ENCODE data around the gene CLASRP. TPM values are rescaled to one million over a fixed set of nuclear protein-coding genes. Genes with fewer than 3 reads are reported as not detected.
"Not testable (repeated sequence)": the region's sequence is repeated elsewhere in the genome, so short reads cannot be mapped to it uniquely, and the experiment has no call there.

The CLASRP gene
- total RNA-seq, 1 donor from 2014 or later = 58.1 TPM

DNA sequence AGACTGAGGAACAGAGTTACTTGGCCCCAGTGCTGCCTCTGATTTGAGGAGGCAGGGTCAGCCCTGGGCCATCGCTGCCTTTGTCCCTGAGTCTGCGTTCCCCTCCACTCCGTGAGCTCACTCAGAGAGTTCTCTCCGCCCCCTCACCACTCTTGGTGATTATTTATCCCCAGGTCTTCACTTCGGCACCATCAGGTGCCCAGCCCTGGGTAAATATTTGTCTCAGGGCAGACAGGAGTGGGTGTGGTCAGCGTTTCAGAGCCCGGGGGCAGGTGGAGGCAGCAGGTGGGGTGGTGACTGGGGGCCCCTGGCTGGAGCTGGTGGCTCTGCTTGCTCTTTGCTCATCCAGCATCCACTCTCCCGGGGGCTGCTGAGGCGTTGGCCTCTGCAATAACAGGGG is 74.8 kb downstream of the CLASRP start:
- DNase-seq (ENCODE audit: low read depth) = no peak
- no peak overlapping the region for H3K4me3 ChIP-seq (ENCODE audit: low read depth, low read length)
- no peak for TF ChIP-seq CTCF (conservative IDR thresholded peaks at IDR 0.05; ENCODE audit: low read depth, low read length)

- DNase-seq (ENCODE audit: low read depth) = no peak
- H3K4me3 ChIP-seq (ENCODE audit: low read depth, low read length) = no peak overlapping the region
- no peak for TF ChIP-seq CTCF (conservative IDR thresholded peaks at IDR 0.05; ENCODE audit: low read depth, low read length)
These were observed 75.3 kb downstream of the CLASRP start for GRCh38 chr19:45114116-45114515.

DNA sequence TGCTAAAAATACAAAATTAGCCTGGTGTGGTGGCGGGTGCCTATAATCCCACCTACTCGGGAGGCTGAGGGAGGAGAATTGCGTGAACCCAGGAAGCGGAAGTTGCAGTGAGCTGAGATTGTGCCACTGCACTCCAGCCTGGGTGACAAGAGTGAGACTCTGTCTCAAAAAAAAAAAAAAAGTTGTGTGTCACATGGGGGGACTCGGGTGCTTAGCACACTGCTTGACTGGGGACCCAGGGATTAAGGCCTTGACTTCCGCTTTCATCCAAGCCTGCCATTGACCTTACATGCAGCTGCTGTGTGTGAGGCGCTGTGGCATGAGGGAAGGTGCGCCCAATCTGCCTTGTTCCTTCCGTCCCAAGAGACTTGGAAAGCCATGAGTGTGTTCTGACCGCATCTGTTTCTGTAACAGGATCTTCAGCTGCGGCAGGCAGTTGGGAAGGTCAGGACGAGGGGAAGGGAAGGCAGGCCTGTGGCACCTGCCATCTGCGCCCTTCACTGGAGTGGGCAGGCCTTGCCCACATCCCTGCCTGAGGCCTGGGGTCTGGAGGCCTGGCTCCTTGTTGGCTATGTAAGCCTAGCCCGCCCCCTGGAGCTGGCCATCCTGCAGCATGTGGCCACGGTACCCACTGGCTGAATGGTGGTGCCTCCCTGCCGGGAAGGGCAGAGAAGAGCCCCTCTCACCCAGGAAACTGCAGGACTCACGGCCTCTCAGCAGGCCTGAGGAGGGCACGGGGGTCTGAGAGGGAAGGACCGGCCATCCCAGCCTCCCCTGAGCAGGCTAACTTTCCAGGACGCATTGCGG is 77.2 kb downstream of the CLASRP start:
- no peak for TF ChIP-seq CTCF (conservative IDR thresholded peaks at IDR 0.05; ENCODE audit: low read depth, low read length)
- no peak for DNase-seq (ENCODE audit: low read depth)
- no peak overlapping the region for H3K4me3 ChIP-seq (ENCODE audit: low read depth, low read length)

GRCh38 chr19:45117167-45117594 is 78.3 kb downstream of the CLASRP start:
- no peak for TF ChIP-seq CTCF (conservative IDR thresholded peaks at IDR 0.05; ENCODE audit: low read depth, low read length)
- H3K4me3 ChIP-seq (ENCODE audit: low read depth, low read length) = no peak overlapping the region
- no peak for DNase-seq (ENCODE audit: low read depth)

GRCh38 chr19:45117671-45118070 is 78.8 kb downstream of the CLASRP start:
- no peak for DNase-seq (ENCODE audit: low read depth)
- TF ChIP-seq CTCF (conservative IDR thresholded peaks at IDR 0.05; ENCODE audit: low read depth, low read length) = no peak
- no peak overlapping the region for H3K4me3 ChIP-seq (ENCODE audit: low read depth, low read length)

GRCh38 chr19:45118106-45118505 is 79.3 kb downstream of the CLASRP start:
- H3K4me3 ChIP-seq (ENCODE audit: low read depth, low read length) = no peak overlapping the region
- no peak for TF ChIP-seq CTCF (conservative IDR thresholded peaks at IDR 0.05; ENCODE audit: low read depth, low read length)
- no peak for DNase-seq (ENCODE audit: low read depth)

DNA sequence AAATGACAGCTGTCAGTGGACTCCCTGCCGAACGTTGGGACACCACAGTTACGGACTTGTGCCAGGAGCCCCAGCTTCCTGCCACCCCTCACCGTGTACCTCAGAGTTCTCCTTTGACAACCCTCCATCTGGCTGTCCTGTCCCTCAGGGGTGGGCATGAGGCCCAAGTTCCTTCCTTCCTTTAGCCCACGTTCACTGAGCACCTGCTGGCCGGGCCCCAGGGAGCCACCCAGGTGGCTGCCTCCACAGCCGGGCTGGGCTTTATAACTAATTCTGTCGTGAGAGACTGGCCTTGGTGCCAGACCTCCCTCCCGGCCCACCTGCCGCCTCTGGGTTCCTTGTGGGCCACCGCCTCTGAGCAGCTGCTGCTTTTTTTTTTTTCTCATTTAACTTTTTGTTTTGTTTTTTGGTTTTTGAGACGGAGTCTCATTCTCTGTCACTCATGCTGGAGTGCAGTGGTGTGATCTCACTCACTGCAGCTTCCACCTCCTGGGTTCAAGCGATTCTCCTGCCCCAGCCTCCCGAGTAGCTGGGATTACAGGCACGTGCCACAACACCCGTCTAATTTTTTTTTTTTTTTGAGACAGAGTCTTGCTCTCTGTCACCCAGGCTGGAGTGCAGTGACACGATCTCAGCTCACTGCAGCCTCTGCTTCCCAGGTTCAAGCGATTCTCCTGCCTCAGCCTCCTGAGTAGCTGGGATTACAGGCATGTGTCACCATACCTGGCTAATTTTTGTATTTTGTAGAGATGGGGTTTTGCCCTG is 79.9 kb downstream of the CLASRP start:
- DNase-seq (ENCODE audit: low read depth); H3K4me3 ChIP-seq (ENCODE audit: low read depth, low read length): not testable (repeated sequence)

Data from epithelial cell of proximal tubule (primary cell).